Gastrocnemius medialis (tissue), 4 donors: ENCODE results near the gene TMEM196.

ENCODE experiments used
- POLR2A ChIP-seq, 2 donors: fragments of 450-650 bp; IDR thresholded peaks; one replicate each; pipeline ENCODE4 v1.6.1; 2017; ENCODE audit warnings: antibody characterized with exemption in 2 of 2, mild to moderate bottlenecking in 2 of 2, moderate library complexity in 2 of 2
- TF ChIP-seq, protein P1 (sequence below), 5 experiments: fragments of 450-650 bp in 3 of 5; fragments of 200-600 bp in 2 of 5; sonication (generic) in 2 of 5; IDR thresholded peaks in 4 of 5; conservative IDR thresholded peaks in 1 of 5; 1 replicate in 4 of 5; 2 replicates in 1 of 5; pipeline ENCODE4 v1.5.1; 2016 to 2019; ENCODE audit warnings: antibody characterized with exemption in 5 of 5, mild to moderate bottlenecking in 3 of 5, moderate library complexity in 3 of 5

GRCh38 chr7:19744075-19744474, 29.3 kb downstream of the TMEM196 start:
- TF ChIP-seq, protein P1, sequence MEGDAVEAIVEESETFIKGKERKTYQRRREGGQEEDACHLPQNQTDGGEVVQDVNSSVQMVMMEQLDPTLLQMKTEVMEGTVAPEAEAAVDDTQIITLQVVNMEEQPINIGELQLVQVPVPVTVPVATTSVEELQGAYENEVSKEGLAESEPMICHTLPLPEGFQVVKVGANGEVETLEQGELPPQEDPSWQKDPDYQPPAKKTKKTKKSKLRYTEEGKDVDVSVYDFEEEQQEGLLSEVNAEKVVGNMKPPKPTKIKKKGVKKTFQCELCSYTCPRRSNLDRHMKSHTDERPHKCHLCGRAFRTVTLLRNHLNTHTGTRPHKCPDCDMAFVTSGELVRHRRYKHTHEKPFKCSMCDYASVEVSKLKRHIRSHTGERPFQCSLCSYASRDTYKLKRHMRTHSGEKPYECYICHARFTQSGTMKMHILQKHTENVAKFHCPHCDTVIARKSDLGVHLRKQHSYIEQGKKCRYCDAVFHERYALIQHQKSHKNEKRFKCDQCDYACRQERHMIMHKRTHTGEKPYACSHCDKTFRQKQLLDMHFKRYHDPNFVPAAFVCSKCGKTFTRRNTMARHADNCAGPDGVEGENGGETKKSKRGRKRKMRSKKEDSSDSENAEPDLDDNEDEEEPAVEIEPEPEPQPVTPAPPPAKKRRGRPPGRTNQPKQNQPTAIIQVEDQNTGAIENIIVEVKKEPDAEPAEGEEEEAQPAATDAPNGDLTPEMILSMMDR (IDR thresholded peaks at IDR 0.05 in 4 of 5, conservative IDR thresholded peaks at IDR 0.05 in 1 of 5) = no peak
- no peak for TF ChIP-seq POLR2A (IDR thresholded peaks at IDR 0.05)
